GM18520 (cell line): ENCODE data around the gene ATP2B2.

ENCODE experiments used
- ATAC-seq: cut with Tn5 transposase; IDR thresholded peaks from one replicate; pipeline ENCODE4 v1.9.1; 2021; ENCODE audit not compliant: unreplicated experiment

ATP2B2 gene

GRCh38 chr3:10471054-10471688 lies 34.2 kb downstream of the ATP2B2 start:
- no peak for ATAC-seq

DNA sequence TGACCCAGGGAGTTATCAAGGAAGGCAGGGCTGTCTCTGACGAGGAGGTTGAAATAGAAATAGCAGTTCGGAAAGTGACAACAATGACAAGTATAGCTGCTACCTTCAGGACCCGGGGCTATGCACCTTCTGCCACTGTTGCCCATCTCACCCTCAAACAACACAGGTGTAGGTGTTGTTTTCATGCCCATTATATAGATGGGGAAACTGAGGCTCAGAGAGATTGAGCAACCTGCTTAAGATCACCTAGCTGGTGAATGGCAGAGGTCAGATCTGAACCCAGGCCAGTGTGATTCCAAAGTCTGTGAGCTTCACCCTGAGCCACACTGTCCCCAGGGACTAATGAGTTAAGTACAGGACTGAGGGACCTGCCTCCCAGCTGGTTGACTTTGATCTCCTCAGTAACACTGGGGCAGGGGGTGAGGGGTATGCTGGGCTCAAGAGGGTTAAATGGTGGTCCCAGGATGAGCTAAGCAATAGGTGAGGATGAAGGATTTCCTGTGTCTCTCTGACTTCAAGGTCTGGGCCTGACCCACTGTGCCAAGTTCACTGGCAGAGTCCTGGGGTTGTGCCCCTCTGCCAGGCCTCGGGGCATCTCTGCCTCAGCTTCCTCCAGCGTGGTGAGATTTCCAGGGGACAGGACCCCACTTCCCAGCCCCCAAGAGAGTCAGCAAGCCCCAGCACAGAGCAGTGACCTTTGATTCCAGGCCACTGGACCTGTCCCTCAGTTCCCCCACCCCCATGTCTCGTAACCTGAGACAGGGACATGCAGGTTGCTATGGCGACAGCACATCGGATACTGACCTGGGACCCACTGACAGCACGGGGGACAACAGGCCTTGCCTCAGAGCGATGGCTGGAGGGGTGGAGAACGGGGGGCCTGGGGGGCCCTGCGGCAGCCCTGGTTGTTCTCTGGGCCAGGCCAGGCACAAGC lies 35.0 kb downstream of the ATP2B2 start:
- no peak for ATAC-seq

DNA sequence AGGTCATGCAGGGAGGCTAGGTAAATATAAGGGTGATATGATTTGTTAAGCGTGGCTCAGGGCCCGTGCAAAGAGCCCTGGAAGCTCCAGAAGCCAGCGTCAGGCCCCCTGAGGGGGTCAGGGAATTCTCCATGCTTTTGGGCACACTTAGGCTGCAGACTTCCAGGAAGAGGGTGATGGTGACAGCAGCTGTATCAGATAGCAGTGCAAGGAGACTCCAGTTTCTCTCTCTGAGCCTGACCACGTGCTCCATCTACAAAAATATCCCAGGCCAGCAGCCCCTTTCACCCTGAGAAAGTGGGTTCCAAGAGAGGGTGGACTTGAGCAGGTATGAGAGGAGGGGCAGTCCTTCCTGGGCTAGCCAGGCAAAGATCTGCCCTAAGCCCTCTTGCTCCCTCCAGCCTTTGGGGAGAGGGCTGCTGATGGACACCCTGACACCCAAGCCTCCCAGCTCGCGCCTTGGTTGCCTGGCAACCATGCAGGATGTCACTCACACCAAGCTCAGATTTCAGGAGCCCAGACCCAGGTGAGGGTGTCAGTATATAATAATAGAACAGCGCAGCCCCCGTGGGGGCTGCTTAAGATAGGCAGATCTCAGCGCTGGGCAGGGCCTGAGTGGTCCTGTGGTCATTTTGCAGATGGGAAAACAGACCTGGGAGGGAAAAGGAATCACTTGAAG lies 35.8 kb downstream of the ATP2B2 start:
- no peak for ATAC-seq

GRCh38 chr3:10468613-10469354 lies 36.6 kb downstream of the ATP2B2 start:
- ATAC-seq, result no peak

GRCh38 chr3:10467904-10468612 lies 37.3 kb downstream of the ATP2B2 start:
- no peak for ATAC-seq

DNA sequence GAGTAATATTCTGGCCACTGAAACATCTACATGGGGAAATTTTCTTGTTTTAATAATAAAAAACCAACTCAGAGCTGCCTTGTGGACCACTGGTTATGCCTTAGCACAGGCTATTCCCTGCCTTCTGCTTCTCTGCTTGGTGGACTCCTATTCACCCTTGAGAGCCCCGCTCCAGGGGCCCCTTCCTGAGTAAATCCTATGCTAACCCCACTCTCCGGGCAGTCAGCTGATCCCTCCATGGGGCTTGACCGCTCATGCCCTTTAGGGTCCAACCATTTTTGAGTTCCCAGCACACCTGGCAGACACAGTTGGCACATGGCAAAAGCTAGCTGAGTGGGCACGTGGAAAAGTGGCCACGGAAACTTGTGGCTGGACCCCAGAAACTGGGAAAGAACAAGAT lies 38.2 kb downstream of the ATP2B2 start:
- ATAC-seq, result no peak

GRCh38 chr3:10466186-10466585 lies 39.2 kb downstream of the ATP2B2 start:
- ATAC-seq, result no peak

DNA sequence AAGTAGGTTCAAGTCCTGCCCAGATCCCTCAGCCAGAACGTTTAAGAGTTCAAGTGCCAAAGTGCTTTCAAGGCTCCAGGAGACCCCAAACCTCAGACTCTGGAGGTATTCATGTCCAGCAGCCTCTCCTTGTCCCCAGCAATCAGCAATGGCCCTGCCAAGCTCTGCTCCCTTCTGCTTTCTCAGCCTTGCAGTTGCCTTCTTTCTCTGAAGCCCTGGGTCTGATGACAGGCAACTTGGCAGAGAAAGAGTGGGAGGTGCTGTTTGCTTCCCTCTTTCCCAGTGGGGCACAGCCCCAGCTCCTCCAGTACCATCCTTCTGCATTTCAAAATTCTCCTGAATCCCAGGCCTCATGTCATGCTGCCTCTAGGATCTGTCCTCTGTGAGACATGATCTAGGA lies 40.2 kb downstream of the ATP2B2 start:
- ATAC-seq, result no peak

GRCh38 chr3:10463533-10464434 lies 41.6 kb downstream of the ATP2B2 start:
- no peak for ATAC-seq

DNA sequence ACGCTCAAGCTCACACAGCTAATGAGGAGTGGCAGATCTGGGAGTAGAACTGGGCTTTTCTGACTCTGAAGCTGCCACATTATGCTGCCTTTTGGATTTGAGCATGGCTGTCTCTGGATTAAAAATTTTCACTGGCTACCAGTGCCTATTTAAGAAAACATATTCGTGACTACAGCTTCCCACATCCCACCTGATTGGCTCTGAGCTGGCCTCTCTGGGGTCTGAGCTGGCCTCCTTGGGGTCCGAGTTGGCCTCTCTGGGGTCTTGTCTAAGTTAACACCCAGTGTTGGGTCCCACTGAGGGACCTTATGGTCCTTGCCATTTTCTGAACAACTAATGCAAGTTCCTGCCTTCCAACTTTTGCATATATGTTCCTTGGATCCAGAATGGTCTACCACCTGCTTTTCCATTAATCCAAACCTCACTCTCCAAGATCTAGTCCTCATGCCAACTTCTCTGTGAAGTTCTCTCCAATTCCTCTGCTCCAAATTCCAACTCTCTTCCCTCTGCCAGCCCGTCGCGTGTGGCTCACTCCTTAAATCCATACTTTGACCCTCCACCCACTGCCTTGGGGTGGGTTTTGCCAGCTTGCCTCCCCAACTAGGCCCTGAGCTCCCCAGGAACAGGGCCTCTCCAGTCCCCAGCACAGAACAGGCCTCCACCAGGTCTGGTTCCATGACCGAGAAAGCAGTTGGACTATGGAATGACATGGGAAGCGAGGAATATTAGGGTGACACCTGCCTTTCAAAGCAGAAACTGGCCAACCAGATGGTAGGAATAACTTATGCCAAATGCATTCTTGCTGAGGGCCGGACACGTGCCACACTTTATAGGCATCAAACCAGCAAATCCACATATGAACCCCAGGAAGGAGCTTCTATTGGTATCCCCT lies 42.5 kb downstream of the ATP2B2 start:
- no peak for ATAC-seq

GRCh38 chr3:10460951-10461545 lies 44.3 kb downstream of the ATP2B2 start:
- ATAC-seq, result no peak

- ATAC-seq, result no peak
Observed at GRCh38 chr3:10459954-10460754, 45.2 kb downstream of the ATP2B2 start.

DNA sequence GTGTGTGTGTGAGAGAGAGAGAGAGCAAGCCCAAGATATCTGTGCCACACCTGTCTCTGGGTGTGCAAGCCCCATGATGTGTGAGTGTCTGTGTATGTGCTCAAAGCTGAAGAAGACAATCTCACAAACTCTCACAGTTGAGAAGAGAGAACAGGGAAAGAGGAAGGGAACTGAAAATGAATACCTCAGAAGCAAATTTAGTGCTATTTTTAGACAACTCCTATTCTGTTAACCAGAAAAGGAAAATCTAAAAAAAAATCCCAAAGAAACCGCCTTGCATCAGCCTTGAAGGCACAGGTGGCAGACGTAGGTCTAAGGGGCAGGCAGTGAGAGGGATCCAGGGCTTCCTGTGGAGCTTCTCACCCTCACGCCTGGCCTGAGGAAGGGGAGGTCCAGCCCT lies 47.8 kb downstream of the ATP2B2 start:
- ATAC-seq, result no peak

- no peak for ATAC-seq
Observed at GRCh38 chr3:10456981-10457380, 48.4 kb downstream of the ATP2B2 start.

DNA sequence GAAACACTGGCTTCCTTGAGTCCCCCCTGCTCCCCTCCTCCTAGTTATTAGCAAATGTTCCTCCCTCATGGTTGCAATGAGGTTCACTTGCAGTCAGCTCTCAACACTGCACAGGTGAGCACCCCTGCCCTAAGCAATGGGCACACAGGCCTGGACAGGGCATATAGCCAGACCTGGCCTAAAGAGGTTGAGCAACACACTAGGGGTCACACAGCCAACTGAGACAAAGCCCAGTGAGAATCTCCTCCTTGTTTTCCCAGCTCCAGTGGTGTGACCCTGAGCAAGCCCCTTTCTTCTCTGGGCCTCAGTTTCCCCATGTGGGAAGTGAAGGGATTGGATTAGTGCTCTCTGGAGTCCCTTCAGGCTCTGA lies 49.9 kb downstream of the ATP2B2 start:
- no peak for ATAC-seq

GRCh38 chr3:10454907-10455544 lies 50.4 kb downstream of the ATP2B2 start:
- ATAC-seq, result no peak
